Astrocyte of the cerebellum (primary cell): ENCODE data around the gene TTLL12.

ENCODE experiments used
- DNase-seq: peaks from one replicate; pipeline ENCODE4 v3.0.0-alpha.2; 2011; ENCODE audit warnings: low read depth
- H3K4me3 ChIP-seq: 2 replicates; pipeline ENCODE4 v1.5.1; 2011; ENCODE audit warnings: mild to moderate bottlenecking, low read depth, low read length, moderate library complexity
- CTCF ChIP-seq: IDR thresholded peaks from 2 replicates; pipeline ENCODE4 v1.5.1; 2012; ENCODE audit warnings: low read length, low read depth, moderate library complexity, mild to moderate bottlenecking; ENCODE audit errors: missing control alignments
- in situ Hi-C: cut with HindIII; loops from 2 replicates; pipeline ENCODE4 v1.10.0; 2017; ENCODE audit warnings: low sequenced_read_pairs

Gene TTLL12

GRCh38 chr22:43131773-43132501 is 55.0 kb downstream of the TTLL12 start:
- DNase-seq, result no peak
- TF ChIP-seq CTCF, result no peak
- H3K4me3 ChIP-seq, result no peak overlapping the region
- in situ Hi-C loops, result no loop called here

DNA sequence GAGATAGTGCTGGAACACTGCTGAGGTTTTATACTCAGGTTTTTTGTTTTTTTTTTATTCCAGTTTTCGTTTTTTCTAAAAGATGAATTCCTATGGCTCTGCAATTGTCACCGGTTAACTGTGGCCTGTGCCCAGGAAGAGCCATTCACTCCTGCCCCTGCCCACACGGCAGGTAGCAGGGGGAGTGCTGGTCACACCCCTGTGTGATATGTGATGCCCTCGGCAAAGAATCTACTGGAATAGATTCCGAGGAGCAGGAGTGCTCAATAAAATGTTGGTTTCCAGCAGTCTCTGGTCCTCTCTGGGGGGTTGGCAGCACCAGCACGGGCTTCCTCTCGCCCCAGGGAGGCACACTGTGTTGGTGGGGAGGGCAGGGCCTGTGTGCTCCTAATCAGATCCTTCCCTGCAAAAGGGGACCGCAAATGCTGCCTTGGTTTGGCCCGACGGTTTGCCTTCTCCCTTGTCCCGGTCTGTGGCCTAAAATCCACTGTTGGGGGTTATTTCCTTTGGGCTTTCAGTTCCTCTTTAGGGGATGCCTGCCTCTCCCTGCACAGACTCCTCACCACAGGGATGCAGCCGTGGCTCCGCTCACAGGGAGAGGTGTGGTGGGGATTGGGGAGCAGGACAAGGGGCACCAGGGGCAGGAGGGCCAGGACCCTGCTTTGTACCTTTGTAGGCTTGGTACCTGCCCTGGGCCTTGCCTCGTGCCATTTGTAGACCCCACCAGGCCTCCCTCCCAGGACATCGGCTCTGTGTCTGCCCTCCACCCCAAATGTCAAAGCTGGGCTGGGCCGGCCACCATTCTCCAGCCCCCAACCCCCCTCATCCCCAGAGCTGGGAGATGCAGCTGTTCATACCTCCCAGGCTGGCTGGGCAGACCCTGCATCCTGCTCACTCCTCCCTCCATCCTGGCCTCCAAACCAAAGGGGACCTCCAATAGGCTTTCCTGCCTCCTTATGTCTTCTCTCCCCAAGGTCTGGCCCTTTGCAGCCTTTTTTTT is 57.2 kb downstream of the TTLL12 start:
- no peak overlapping the region for H3K4me3 ChIP-seq
- in situ Hi-C loops, result no loop called here
- no peak for TF ChIP-seq CTCF
- no peak for DNase-seq

- TF ChIP-seq CTCF, result no peak
- DNase-seq, result no peak
- no peak overlapping the region for H3K4me3 ChIP-seq
- in situ Hi-C loops, result no loop called here
These were observed 58.0 kb downstream of the TTLL12 start for GRCh38 chr22:43128928-43129424.

DNA sequence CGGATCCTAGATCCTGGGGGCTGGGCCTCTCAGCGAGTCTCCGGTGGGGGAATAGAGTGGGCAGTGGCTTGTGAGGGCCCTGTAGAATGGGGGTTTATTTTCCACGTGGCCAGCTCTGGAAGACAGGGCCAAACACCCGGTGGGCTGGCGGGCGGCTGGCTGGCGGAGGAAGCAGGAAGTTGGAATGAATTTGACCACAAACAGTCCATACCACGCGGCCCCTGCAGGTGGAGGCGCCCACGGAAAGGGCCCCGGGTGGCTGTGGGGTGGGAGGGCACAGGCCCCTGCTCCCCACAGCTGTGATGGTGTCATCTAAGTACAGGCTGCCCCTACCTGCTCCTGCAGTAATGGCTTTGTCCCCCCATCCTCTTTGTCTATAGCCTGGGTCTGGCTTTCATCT is 58.8 kb downstream of the TTLL12 start:
- H3K4me3 ChIP-seq, result no peak overlapping the region
- in situ Hi-C loops, result no loop called here
- no peak for DNase-seq
- TF ChIP-seq CTCF, result no peak

GRCh38 chr22:43127166-43127908 is 59.6 kb downstream of the TTLL12 start:
- TF ChIP-seq CTCF, result no peak
- DNase-seq, result no peak
- in situ Hi-C loops, result no loop called here
- no peak overlapping the region for H3K4me3 ChIP-seq
